GM19043 (cell line): ENCODE results near the gene MIEN1.
"Not testable (repeated sequence)": the region's sequence is repeated elsewhere in the genome, so short reads cannot be mapped to it uniquely, and the experiment has no call there.

Experiments
- ATAC-seq: cut with Tn5 transposase; IDR thresholded peaks from one replicate; pipeline ENCODE4 v1.9.1; 2021; ENCODE audit warnings: low read depth; ENCODE audit not compliant: unreplicated experiment

The MIEN1 gene

DNA sequence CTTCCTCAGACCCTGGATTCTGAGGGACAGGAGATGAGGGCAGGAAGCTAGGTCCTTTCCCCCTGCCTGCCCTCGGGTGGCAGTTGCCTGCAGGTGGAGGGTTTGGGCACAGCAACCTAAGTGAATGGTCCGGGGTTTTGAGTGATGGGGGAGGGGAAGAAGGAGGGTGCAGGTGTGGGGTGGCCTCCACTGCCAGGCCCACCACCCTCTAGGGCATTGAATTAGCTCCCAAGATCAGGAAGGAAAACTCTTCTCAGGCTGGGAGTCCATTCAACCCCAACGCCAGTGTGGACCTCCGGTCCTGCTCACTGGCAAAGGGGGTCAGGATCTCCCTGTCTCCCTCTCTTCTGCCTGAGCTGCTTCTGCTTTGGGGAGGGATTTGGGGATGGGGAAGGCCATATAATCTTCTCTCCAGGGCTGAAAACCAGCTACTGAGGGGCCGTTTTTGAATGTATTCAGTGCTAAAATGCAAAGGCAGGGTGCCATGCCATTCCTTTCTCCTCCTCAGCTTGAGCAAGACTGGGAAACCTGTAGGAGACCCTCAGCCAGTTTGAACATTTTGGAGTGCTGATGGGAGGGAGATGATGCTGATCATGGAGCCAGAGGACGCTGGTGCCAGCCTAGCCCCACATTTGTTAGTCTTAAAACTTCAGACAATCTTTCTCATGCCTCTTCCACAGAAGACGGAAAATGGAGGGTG lies 26.2 kb upstream of the MIEN1 start:
- ATAC-seq: no peak

DNA sequence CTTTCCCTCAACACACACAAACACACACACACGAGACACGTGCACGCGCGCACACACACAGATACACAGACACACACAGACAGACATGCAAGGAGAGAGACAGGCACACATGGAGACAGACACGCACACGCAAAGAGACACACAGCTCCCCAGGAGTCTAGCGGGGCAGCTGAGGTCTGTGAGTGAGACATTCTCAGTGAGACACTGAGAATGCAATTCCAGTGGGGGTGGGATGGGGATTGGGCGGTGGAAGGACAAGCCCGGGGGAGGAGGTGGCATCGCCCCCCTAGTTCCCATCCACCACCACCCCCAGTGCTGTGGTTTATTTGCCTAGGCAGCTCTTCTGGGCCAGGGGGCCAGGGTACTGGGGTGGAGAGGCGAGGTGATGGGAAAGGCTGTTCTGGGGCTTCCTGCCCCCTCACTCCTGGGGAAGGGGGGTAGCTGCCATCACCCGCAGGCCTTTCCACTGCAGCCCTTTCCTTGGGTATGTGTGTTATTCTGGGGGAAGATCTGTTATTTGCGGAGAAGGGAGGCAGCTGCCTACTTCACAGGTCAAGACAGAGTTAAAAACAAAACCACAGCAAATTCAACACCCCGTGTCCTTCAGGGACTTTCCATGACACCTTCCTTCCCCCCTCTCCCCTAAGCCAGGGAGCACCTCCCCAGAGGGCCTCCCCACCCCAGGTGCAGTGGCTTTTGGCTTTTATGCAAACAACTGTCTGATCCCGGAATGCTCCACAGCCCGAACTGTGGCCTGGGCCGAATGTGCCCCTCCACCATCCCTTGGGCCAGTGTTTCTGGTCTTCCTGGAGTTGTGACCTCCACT lies 25.4 kb upstream of the MIEN1 start:
- ATAC-seq: no peak

DNA sequence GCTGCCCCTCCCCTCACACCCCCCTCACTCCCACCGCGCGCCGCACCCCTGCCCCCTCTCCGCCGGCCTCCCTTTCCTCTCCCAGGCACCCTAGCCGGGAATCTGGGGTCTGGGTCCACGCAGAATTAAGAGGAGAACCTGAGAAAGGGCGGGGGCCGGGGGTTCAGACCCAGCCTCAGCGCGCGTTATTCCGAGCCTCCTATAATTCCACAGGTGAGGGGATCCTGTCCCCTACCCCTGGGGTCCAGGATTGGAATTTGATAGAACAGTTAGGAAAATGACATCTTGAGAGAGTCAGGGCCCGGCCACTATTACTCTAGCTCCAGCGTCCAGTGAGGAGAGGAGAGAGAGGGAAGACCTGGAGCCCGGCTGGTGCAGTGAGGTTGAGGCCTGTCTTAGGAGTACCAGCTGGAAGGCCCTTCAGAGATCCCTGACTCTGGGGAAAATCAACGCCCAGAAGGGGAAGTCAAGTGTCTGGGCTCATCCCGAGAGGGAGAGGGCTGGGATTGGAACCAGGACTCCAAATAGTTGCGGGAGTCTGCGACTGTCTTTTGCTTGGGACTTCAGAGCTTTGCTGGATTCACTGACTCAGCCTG lies 24.7 kb upstream of the MIEN1 start:
- no peak for ATAC-seq

DNA sequence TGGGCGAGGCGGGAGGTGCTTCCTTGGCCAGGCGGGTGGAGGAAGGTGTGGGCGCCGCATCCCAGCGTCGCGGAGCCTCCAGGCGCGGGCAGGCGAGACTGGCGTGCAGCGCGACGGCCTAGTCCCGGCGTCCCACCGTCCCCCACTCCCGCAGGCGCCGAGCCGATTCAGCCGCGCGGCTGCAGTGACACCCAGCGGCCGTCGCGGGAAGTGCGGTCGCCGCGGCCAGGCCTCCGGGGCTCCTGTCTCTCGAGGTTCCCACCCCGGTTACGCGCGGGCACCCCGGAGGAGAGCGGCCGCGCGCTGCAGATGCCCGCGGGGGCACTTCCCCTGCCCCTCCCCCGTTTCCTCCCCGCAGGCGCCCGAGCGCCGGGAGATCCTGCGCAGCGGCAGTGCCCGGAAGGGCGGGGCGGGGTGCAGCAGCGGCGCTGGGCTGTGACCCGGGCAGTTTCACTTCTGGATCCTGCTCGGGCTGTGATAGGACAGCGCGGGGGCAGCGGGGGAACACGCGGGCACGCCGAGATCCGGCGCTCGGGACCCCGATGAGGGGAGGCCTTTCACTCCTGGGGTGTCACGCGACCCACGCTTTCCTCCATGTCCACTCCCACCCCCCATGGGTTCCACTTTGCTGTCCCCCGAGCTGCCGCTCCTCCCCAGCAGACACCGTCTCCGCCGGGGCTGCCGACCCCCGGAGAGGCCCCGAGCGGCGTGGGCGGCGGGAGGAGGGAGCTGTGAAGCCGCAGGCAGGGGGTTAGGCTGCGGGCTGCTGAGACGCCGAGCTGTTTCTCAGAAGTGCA lies 24.0 kb upstream of the MIEN1 start:
- ATAC-seq: peak; percentile 54

DNA sequence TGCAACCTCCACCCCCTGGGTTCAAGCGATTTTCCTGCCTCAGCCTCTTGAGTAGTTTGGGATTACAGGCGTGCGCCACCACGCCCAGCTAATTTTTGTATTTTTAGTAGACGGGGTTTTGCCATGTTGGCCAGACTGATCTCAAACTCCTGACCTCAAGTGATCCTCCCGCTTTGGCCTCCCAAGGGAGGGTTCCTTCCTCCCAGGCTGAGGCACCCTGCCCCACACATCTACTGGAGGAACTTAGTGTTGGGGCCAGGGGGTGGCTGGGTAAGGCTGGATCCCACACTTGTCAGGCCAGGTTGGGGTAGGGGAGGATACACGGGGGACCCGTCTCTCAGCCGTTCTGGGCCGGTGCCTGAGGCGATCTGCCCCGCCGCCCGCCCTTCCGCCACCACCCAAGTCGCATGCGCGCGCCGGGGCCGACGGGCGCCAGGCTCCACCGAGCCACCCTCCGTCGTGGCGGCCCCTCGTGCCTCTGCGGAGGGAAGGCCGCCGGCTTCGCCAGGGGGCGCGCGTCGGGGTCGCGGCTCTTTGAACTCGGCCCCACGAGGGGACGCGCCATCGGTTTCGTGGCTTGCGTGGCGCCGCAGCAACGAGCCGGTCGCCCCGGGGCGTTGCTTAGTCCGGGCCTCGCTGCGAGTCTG lies 23.3 kb upstream of the MIEN1 start:
- ATAC-seq: peak; percentile 6

DNA sequence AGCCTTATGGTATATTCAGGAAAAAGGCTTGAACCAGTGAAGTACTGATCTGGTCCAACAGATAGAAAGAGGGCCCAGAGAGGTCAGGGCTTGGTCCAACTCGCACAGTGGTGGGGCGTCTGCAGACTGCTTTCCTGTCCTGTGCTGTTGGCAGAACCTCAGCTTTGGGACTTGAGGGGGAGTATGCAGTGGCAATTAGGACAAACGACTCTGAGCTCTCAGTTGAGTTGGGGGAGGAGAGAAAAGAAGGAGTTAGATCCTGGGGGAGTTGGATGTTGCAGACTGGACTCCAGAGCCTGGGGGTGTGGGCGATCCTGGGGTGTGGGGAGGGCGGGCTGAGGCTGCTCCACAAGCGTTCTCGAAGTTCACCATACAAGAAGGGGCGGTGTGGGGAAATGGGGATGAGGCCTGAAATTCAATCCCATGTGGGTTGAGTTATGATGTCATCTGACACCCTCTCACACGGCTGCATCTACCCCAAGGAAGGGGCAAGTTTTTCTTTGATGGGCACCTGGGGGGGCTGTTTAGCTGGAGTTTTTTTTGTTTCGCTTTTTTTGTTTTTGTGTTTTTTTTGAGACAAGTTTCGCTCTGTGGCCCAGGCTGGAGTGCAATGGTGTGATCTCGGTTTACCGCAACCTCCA lies 22.0 kb upstream of the MIEN1 start:
- no peak for ATAC-seq

DNA sequence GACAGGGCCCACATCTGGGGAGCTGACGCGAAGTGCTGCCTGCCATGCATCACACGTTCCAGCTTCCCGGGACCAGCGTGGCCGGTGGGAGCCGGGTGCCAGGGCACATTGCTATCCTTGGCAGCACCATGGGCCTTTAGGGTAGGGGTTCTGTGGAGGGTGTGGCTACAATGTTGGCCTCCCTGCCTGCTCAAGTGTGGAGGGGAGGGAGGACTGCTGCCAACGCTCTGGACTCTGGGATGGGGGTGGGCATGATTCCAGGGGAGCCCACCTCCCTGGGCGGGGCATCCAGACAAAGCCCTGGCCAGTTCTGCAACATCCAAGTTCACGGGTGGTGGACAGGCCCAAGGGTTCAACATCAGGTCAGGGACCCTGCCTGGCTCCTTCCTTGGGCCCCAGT lies 21.3 kb upstream of the MIEN1 start:
- ATAC-seq: no peak

DNA sequence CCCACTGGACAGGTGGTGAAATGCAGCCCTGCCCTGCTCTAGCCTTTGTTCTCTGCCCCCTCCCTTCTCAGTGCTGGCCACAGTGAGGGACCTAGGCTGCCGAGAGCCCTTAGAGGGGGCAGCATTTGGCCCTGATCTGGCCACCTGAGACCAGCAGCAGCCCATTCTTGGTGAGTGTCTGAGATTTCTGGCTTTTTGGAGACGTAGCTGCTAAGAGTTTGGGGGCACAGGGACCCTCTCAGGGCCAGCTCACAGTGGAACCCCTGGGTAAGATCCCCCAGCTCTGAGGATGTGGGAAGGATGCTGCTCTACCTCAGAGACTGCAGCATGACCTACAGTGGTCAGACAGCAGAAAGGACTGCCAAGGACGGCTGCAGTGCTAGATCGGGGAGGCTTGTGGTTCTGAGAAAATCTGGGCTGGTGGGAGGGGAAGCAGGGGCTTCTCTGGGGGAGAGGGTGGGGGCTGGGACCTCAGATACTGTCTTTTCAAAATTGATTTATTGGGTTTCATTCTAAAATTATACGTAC lies 20.7 kb upstream of the MIEN1 start:
- ATAC-seq: no peak

DNA sequence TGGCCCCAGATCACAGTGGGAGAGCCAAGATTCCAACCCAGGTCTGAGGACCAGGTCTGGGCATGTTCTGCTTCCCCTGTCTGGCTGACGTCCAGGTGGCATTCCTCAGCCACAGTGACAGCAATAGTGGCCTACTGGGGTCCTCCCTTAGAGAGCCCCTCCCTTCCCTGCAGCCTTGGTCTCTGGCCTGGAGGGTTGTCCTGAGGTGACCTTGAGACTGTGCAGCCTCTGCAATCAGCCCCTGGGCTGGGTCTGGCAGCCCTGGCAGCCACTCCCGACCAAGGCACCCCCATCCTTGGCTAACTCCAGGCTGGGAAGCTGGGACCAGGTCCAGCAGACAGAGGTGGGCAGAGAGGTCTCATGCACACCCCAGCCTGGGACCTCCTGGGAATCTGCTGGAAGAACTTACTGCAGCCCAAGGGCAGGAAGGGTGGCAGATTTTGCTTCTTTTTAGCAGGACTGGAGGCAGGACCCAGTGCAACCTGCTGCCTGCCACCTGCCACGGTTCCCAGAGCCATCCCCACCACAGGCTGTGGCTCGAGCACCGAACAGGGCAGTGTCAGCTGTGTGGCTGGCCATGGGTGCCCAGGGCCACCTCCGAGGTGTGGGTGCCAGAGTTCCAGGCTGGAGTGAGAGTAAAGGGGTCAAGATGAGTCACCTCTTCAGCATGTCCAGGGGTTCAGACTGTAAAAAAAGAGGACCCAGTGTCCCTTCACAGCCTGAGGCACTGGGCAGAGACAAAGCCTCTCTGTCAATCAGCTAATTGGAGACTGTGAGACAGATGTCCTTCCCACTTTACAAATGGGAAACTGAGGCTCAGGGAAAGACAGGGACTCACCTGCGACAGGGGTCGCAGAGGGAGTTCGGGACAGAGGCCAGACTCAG lies 20.0 kb upstream of the MIEN1 start:
- ATAC-seq: no peak

DNA sequence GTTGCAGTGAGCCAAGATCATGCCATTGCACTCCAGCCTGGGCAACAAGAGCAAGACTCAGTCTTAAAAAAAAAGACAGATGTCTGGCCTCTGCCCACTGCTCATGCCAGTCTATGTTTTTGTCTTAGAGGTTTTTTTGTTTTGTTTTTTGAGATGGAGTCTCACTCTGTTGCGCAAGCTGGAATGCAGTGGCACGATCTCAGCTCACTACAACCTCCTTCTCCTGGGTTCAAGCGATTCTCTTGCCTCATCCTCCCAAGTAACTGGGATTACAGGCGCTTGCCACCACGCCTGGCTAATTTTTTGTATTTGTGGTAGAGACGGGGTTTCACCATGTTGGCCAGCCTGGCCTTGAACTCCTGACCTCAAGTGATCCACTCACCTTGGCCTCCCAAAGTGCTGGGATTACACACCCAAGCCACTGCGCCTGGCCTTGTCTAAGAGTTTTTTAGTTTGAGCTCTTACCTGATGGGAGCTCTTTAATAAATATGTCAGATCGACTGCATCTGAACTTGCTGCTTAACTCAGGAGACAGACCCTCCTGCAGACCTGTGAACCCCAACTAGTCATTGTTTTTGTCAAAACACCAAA lies 18.2 kb upstream of the MIEN1 start:
- not testable (repeated sequence) for ATAC-seq

DNA sequence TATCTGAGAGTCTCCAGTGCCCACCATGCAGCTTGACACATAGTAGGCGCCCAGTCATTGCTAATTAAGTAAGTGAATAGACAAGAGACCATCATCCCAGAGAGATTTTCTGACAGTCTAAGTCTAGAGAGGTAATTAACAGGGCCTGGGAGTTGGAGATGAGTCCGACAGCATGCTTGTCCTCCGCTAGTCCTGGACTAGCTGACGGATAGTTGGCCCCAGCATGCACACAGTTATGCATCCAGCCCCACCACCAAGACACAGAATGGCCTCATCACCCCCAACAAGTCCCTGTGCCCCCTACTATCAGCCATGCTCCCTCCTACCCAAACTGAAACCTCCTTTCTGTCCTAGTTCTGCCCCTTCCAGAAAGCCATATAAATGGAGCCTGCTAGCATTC lies 17.4 kb upstream of the MIEN1 start:
- ATAC-seq: no peak

DNA sequence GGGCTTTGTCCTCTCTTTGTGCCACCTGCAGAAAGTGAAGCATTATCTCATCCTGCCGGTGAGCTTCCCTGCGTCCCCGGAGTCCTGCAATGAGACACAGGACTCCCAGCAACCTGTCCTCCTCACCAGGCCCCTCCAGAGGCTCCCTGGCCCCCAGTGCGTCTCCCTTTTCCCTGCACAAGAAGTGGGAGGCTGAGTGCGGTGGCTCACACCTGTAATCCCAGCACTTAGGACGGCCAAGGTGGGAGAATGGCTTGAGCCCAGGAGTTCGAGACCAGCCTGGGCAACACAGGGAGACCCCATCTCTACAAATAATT lies 15.8 kb upstream of the MIEN1 start:
- no peak for ATAC-seq

DNA sequence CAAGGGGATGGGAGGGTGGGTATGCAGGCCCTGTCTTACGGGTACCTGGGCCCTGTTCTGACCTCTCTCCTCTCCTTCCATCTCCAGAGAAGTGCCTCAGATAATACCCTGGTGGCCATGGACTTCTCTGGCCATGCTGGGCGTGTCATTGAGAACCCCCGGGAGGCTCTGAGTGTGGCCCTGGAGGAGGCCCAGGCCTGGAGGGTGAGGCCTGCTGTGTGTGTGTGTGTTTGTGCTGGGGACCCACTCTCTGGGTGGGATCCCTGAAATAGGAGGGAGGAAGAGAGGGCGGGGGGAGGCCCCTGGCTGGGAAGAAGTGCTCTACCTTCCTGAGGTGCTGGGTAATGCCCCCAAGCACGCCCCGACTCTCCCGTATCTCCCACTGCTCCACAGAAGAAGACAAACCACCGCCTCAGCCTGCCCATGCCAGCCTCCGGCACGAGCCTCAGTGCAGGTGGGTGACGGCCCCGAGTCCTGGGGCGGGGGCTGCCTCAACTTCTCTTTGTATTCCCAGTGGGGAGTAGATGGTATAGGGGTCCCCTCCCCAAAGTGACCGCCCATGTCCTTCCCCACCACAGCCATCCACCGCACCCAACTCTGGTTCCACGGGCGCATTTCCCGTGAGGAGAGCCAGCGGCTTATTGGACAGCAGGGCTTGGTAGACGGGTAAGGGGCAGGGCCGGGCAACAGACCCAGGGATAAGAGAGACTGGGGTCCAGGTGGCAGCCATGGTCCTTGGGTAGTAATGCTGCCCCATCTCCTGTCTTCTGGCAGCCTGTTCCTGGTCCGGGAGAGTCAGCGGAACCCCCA lies 15.2 kb upstream of the MIEN1 start:
- no peak for ATAC-seq

DNA sequence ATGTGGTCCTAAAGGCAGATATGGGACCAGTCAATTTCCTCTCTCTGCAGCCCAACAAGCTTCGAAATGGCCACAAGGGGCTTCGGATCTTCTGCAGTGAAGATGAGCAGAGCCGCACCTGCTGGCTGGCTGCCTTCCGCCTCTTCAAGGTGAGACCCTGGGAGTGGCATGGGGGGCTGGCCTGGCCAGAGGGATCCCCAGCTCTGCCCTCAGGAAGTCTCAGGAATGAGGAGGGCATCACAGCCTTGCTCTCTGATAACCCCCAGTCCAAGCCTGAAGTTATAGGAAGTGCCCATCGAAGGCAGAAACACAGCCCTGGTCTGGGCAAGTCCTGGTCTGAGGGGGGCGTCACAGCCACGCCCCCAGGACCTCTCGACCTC lies 14.5 kb upstream of the MIEN1 start:
- ATAC-seq: no peak

DNA sequence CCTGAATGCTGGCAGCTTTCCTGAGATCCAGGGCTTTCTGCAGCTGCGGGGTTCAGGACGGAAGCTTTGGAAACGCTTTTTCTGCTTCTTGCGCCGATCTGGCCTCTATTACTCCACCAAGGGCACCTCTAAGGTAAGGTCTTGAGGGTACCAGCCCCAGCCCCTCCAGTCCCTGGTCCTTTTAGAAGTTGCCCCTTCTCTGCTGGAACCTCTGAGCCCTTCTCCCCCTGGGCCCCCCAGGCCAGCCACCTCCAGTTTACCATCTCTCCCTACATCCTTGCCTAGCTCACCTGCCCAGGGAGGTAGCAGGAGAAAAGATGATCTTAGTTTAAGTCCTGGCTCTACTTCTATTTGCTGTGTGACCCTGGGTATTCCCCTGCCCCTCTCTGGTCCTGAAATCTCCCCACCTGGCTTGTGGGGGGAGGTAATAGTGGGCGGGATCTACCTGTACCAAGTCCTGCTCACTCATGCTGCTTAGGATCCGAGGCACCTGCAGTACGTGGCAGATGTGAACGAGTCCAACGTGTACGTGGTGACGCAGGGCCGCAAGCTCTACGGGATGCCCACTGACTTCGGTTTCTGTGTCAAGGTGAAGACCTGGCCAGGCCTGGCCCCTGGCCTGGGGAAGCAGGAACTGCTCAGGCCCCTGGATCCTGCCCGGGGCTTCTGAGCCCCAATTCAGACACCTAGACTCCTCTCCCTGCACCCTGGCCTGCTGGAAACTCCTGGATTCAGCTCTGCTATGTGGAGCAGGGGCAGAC lies 13.9 kb upstream of the MIEN1 start:
- no peak for ATAC-seq

DNA sequence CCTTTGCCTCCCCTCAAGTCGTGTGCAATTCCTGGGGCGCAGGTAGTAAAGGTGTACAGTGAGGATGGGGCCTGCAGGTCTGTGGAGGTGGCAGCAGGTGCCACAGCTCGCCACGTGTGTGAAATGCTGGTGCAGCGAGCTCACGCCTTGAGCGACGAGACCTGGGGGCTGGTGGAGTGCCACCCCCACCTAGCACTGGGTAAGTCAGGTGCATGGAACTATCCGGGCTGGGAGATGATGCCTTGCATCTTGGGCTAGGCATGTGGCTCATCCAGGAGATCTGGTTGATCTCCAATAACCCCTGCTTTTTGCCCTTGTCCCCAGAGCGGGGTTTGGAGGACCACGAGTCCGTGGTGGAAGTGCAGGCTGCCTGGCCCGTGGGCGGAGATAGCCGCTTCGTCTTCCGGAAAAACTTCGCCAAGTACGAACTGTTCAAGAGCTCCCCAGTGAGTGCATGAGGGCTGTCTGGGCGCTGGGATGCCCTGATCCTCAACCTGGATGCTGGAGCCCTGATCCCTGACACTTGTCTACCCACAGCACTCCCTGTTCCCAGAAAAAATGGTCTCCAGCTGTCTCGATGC lies 12.6 kb upstream of the MIEN1 start:
- ATAC-seq: no peak
